OCI-LY7 (cell line): ENCODE results near the gene HOXD8.

Experiments used
- EZH2phosphoT487 ChIP-seq: fragments of 200-600 bp; sonication (generic); IDR thresholded peaks from 2 replicates; pipeline ENCODE4 v1.6.1; 2018; ENCODE audit warnings: low read depth, borderline replicate concordance, mild to moderate bottlenecking, mixed run types, antibody characterized with exemption, low read length, moderate library complexity, mixed read lengths
- TF ChIP-seq, protein P1 (sequence below): fragments of 200-600 bp; sonication (generic); conservative IDR thresholded peaks from 2 replicates; pipeline ENCODE4 v1.5.1; 2014; ENCODE audit warnings: mild to moderate bottlenecking, antibody characterized with exemption, low read length, moderate library complexity, mixed read lengths

DNA sequence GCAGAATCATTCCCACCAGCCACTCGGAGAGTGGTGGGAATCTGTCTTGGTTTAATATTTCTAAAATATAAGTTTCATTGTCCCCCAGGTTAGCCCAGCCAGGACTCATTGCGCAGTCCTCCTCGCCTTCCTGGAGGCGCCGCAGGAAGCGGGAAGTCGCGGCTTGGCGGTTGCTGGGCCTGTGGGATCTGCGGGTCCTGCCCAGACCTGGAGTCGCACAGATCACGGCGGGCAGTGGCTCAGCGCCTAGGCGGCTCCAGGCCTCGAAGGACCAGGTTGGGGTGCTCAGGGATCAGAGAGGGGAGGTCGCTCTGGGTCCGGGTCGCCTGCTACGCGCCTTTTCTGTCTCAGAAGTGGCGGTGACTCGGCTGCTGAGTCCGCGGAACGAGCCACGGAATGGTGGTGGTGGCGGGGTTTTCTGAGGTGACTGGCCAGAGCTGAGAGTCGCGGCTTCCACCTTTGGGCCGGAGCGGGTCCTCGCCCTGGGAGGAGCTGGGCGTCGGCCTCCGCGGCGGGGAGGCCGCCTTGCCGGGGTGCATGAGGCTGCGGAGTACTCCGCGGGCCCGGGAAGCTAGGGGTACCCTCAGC, 30.3 kb downstream of the HOXD8 start:
- TF ChIP-seq, protein P1, sequence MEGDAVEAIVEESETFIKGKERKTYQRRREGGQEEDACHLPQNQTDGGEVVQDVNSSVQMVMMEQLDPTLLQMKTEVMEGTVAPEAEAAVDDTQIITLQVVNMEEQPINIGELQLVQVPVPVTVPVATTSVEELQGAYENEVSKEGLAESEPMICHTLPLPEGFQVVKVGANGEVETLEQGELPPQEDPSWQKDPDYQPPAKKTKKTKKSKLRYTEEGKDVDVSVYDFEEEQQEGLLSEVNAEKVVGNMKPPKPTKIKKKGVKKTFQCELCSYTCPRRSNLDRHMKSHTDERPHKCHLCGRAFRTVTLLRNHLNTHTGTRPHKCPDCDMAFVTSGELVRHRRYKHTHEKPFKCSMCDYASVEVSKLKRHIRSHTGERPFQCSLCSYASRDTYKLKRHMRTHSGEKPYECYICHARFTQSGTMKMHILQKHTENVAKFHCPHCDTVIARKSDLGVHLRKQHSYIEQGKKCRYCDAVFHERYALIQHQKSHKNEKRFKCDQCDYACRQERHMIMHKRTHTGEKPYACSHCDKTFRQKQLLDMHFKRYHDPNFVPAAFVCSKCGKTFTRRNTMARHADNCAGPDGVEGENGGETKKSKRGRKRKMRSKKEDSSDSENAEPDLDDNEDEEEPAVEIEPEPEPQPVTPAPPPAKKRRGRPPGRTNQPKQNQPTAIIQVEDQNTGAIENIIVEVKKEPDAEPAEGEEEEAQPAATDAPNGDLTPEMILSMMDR: no peak
- no peak for TF ChIP-seq EZH2phosphoT487
